ENCODE results near the gene MRM2.

MRM2 gene

DNA sequence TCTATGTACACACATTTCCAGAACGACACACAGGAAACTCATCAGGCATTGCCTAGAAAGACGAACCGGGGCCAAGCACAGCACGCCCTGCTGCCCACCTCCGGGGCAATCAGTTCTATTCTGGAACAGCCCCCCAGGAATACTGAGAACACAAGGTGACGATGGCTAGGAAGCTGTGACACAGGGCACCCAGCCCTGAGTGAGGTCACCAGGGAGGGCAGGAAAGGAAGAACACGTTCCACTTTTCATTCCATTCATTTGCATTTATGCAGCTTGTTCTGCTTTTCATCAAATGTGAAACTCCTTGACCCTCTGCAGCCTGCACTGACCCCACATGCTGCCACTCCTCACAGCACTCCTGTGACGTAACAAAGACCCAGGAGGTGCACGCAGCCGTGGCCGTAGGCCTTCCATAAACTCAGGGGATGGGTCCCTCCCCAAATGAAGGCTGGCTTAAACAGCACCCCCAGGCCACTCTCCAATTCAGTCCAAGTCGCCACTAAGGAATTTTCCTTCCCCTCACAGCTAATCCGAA is 38.2 kb downstream of the MRM2 start:
- DNase-seq (ENCODE audit: low read depth, low spot score) = no peak

DNA sequence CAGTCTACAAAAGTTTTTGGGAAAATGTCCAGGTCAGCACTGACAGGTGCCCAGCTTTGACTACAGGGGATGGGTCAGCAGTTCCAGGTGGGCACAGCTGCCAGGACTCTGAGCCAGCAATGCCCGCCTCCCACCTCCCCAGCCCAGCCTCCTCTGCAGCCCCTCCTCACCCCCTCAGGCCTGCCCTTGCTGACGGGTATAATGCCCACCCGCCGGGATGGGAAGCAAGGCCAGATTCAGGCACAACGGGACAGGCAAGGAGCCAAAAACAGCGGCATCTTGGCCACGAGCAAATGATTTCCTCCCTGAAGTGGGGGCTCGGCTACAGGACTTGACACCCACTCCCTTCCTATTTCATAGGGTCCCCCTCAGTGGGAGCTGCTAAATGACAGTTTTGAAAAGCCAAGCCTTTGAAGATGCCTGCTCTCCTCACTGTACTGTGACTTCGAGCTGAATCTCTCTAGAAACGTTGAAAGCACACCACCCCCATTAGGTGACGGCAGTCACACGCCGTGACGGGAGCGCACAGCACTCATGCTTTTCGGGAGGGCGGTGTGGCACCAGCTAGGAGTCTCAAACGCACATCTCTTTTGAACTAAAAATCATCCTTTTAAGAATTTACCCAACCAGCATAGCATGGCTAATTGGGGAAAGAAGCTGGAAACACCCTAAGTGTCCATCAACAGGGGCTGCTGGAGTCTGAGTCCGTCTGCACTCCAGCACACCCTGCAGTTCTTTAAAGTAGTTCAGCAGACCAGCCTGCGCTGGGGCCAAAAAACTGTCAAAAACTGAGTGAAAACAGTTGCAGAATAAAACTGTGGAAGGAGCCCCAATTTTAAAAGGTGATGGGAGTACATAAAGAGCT is 38.9 kb downstream of the MRM2 start:
- no peak for DNase-seq (ENCODE audit: low read depth, low spot score)

DNA sequence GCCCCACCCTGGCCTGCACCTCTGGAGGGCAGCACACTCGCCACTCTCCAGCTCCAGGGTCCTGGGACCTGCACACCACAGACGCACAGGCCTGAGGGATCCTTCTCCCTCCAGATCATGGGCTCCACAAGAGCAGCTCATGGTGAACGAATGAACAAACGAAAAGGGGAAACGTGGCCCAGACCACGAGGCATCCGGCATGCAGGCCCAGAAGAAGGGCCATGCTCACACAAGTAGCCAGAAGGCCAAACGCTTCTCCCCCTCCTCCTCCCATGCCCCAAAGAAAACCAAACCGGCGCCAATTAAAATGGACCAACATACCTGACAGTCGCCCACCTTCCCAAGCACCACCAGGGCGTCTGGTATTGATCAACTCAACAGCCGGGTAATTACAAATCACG is 39.6 kb downstream of the MRM2 start:
- DNase-seq (ENCODE audit: low read depth, low spot score) = no peak

DNA sequence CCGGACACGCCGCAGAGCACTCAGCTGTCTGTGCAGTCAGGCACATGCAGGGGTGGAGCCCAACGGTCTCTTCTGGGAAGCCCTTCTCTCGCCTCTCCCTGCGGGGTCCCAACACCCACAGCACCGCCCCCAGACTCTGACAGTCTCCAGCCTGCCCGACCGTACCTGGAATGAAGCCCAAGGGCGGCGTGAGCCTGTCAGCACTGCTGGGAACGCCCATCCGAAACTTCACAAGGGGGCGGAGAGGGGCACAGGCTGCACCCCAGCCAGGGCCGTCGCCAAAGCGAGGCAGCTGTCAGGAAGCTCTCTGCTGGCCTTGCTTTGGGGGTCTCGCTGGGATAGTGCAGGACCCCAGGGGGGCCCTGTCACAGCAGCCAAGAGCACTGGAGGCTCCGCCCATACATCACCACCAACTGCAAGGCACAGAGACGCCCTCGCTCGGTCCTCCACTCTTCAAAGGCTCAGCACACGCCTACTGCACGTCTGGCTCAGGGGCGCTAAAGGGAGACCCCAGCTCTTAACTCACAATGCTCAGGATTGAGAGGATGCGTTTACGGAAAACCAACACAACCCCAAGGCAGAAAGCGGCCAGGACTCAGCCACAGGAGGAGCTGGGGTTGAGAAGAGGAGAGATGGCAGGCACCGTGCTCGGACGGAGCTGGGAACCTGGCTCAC is 40.2 kb downstream of the MRM2 start:
- no peak for DNase-seq (ENCODE audit: low read depth, low spot score)

DNA sequence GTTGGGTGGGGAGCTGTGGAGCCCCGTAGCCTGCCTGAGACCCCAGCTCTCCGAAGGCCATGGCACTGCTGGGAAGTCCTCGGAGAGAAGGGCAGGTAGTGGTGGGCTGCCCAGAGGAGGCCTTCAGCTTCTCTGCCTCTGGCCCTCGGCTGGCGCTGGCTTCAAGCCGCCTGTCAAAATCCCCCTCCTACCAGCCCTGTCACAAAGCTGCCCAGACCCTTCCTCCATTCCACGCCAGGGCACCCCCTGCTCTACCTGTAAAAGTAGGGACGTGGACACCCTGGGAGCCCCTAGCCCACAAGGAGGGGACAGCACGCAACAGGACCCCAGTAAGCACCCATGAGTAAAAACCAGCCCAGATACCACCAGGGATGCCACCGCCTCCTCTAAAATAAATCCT is 40.9 kb downstream of the MRM2 start:
- DNase-seq (ENCODE audit: low read depth, low spot score) = no peak

DNA sequence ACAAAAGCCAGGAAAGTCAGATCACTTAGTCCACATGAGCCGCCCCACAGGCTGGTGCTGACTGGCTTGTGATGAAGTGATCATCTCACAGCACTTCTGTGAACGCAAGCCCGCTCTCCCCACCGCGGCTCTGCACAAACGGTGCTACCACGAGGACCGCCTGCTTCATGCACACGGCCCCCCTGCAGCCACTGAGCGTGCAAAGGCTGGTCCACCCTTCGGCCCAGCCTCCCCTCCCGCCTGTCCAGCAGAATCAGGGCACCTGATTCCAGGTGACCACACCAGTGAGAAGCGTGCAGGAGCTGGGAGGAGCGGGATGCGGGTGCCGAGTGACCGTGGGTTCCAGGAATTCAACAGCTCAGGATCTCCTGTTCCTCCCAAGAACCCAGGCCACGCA is 41.4 kb downstream of the MRM2 start:
- no peak for DNase-seq (ENCODE audit: low read depth, low spot score)

DNA sequence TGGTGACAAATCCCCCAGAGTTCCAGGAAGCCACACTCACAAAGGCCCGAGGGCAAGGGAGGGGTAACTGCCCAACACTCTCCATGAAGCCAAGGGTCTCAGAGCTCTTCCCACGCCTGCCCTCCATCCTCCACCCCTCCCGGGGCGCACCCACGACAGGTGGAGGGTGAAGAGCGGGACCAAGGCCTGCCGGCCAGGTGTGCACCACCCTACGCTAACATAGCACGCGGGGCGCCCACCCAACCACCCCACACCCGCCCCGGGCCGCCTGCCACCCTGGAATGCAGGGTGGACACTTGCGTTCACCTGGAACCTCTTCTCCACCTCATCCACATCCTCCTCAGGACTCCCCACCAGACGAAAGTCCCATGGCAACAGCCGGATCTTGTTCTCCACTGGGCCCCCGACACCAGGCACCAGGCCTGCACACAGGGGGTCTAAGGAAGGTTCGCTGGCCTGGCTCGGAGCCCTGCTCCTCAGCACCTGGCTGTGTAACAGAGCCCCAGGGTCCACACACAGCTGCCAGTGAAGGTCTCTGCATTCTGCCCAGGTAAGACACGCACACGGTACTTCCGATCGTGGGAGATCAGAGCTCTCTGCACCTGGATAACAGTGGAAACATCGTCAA is 41.9 kb downstream of the MRM2 start:
- DNase-seq (ENCODE audit: low read depth, low spot score) = no peak

DNA sequence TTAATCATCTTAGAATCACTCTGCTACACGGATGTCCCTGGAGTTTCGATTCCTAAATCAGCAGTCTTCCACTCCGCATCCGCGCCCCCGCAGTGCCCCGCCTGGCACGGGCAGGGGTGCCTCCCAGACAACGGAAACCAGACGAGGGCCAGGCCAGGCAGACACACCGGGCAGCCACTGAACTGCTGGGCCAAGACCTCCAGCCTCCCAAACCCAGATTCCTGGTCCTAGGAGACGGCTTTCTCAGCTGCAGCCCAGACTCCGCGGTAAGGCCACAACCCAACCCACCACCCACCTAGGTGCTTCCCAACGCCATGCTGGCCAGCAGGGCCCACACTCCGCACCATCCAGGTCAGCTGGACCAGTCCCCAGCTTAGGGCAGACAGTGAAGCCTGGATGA is 42.5 kb downstream of the MRM2 start:
- no peak for DNase-seq (ENCODE audit: low read depth, low spot score)

DNA sequence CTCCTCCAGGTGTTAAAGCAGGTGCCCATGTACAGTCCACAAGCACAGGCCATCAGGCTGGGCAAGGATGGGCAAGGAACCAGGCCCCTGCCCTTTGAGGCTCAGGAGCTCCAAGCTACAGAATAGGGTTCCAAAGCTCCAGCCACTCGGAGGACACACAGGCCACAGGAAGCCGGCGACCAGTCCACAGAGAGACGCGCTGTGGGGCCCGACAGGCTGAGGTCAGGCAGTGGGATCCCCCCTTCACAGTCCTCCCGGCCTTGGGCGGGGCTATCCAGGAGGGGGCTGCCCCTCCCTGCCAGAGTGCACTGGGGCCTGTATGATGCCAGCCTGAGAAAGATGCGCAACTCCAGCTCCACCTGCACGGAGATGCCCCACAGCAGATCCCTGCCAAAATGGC is 43.2 kb downstream of the MRM2 start:
- no peak for DNase-seq (ENCODE audit: low read depth, low spot score)

DNA sequence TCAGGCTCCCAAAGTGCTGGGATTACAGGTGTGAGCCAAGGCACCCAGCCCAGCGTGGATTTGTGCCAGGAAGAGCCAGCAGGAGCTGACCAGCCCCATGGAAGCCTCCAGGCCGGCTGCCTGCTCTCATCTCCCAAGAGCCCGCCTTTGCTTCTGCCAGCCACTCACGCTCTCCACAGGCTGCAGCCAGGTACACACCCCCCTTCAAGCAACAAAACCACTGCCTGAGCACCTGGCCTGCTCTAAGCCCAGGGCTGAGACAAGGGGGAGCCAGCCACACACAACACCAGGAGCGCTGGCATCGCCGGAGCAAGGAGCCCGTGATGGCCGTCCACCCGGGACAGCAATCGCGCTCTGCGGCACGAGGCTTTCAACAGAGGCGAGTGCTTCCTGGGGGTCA is 43.8 kb downstream of the MRM2 start:
- DNase-seq (ENCODE audit: low read depth, low spot score) = no peak

DNA sequence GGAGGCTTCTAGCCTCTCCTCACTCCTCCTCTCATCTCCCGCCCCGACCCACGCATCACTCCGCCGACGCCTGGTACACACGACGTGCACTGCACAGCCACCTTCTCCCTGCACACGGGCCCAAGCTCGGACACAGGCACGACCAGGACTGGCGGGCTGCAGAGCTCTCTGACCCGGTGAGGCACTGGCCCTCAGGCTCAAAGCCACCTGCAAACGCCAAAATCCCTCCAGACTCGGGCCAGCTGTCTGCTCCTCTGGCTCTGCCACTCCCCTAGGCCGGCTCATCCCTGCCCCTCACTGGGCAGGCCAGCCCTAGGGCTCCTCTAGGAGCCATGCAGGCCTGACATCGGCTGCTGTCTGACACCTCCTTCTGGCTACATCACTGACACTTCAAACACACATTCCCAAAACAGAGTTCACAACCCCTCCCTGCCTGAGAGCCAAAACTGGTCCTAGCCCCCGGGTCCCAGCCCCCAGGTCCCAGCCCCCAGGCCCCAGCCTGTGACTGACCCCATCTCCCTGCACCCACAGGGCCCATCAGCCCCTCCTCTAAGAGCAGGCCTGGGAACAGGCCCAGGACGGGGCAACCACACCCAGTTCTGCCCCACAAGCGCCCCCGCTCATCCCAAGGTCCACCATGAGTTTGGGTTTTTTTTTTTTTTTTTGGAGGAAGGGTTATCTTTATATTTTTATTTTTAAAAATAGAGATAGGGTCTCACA is 44.4 kb downstream of the MRM2 start:
- DNase-seq (ENCODE audit: low read depth, low spot score) = no peak

DNA sequence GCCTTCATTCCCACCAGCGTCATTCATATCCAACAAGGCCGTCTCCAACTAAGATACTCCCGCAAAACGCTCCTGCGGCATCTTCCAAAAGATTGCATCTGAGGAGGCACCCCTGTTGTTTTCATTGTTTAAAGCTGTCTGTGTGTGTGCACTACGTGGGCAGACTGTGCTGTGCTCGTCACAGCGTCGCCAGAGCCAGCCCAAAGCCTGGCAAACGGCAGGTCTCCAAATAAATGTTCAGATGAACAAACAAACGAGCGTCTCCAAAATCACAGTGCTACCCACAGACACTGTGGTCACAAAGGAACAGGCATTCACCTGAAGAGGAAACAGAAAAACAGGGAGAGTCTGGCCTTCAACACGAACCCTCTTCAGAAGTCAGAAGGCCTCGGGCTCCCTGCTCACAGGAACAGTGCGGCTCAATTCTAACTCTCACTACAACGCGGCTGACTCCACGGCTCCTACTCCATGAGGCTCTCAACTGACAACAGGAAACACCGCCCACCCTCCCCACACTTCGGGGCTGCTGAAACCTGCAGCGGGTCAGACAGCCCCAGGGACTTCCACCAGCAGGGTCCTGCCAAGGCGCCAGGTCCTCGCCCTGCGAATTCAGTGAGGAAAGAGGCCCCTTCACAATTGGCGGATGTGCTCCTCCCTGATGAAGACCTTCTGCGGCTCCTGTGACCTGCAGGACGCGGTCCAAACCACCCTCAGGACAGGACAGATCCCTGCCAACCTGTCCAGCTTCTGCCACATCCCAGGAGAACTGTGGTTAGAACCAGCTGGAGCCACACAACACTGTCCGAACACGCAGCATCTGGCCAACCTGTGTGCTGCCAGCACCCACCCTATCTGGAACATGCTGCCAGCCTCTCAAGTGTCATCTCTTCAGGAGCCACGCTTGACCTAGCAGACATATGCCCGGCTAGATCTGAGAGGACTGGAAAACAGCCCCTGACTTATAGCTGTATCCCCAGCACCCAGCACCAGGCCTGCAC is 45.3 kb downstream of the MRM2 start:
- DNase-seq (ENCODE audit: low read depth, low spot score) = no peak

DNA sequence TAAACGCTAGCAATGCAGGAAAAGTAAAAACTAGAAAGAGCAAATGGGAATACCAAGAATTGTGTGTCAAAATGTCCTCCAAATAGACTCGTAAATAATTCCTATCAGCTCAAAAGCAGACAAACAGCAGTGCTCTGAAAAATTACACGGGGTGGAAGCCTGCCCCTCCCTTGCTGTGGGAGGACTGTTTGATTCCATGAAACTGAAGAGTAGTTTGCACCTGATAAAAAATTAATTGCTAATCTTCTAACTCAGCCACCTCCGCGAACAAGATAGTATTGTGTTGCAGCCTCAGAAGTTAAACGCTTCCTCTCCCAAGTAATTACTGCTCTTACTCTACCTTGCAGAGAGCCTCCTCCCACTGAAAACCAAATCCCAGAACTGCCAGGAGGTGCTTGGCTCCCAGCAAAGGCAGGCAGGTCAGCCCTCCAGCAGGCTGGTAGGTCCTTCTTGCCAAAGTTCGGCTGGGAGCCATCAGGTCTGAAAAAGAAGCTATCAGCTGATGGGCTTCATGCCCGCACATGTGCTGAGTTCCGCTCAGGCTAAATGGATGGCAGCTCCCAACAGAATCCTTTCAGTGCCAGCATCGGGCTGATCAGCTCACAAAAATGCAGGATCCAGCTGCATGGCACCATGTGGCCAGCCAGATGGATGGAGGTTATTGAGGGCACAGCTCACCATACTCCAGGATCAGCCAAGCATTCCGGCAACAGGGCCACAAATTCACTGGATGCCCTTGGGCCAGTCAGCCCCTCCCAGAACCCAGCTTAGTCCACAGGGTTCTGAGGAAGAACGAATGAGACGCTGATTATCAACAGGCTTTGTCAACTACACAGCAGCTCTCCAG is 46.4 kb downstream of the MRM2 start:
- no peak for DNase-seq (ENCODE audit: low read depth, low spot score)

DNA sequence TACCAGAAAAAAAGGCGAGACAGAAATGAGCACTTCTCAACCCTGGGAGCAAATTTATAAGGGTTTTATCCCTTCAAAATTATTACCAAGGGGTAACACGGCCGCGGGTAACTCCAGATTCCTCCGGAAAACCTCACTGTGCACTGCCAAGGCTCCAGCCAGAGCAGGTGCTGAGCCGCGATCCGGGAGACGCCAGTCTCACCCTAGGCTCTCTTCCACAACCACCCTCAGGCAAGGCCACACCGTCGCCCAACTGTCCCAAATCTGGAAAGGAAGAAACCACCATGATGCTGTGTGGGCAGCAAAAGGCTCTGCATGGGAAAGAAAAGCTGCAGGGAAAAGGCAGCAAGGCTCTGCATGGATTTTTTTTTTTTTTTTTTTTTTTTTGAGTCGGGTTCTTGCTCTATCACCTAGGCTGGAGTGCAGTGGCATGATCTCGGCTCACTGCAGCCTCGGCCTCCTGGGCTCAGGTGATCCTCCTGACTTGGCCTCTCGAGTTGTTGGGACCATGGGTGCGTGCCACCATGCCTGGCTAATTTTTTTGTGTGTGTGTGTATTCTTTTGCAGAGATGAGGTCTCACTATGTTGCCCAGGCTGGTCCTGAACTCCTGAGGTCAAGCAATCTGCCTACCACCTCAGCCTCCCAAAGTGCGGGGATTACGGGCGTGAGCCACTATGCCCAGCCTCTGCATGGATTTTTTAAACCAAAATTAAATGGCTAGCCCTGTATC is 48.3 kb downstream of the MRM2 start:
- no peak for DNase-seq (ENCODE audit: low read depth, low spot score)

DNA sequence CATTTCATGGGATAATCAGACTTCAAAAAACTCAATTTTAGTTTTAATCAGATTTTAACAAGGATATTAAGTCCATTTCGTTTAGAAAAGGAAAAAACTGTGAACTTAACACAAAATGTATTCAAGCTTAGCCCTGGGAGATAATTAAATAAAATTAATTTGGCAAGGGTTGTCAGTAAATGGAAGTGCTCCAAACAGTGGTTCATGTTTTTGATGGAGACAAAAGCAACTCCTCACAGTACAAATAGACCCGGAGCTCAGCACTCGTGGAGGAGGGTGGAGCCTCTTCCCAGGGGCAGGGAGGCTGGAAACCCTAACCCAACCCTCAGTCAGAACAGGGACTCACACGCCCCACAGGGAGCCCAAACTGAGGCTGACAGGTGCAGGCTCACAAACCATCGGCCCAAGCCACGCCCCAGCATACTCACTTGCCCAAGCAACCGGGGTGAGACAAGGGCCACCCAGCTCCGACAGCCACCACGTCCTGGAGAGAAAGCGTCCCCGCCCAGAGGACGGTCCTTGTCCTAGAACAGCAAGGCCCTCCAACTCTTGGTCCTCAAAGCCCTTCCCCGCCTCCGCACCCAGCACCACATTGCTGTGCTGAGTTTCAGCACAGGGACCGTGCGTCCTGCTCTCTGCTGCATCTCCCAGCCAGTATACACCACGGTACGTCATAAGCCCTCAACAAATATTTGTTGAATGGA is 49.0 kb downstream of the MRM2 start:
- no peak for DNase-seq (ENCODE audit: low read depth, low spot score)

DNA sequence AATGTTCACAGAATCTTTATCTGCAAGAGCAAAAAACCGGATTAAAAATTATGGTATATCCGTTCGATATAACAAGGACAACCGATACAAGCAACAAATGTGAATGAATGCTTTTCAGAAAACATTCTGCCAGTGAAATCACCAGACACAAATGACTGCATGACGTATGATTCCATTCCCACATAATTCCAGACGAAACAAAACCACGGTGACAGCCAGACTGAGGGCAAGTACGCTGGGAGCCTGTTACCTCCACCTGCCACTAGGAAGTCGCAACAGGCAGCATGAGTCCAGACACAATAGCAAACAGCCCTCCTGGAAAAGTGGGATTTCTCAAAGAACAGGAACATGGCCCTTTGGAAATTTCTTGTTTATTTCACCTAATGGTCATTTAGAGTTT is 51.0 kb downstream of the MRM2 start:
- no peak for DNase-seq (ENCODE audit: low read depth, low spot score)

DNA sequence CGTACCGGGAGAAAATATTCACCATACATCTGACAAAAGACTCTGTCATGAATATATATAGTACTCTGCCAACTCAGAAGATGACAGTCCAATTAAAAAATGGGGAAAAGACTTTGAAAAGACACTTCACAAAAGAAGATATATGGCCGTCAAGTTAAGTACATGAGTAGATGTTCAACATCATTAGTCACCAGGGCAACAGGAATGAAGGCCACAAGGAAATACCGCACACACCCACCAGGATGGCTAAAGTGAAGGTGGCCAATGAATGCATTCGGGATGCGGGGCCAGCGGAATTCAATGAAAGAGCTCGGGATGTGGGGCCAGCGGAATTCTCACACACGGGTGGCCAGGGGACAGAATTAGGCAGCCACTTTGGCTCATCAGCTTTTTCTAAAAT is 51.5 kb downstream of the MRM2 start:
- no peak for DNase-seq (ENCODE audit: low read depth, low spot score)

DNA sequence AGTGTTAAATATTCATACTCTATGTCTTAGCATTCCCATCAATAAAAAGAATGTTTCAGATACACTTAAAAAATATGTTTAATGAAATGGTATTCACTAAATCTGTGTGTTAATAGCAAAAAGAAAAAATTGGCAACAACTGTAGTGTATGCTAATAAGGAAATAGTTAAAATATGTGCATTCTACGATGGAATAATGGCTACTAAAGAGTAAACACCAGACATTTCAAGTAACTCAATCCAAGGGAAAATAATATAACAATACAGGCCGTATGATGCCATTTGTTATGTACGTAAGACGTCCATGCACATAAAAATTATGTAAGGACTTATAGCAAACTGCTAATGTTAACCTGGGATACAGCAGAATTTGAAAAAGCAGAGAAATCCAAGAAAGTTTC is 55.8 kb downstream of the MRM2 start:
- no peak for DNase-seq (ENCODE audit: low read depth, low spot score)
